Transverse colon (tissue), 4 donors: ENCODE results near the gene PHLDB2. TPM values are rescaled to one million over a fixed set of nuclear protein-coding genes. Genes with fewer than 3 reads are reported as not detected.

Experiments used
- DNase-seq: peaks from one replicate; pipeline ENCODE4 v3.0.0-alpha.2; 2019
- H3K27ac ChIP-seq, 4 donors: fragments of 200-600 bp; sonication (generic); 2 replicates each; pipeline ENCODE4 v1.5.1; 2016 to 2018; ENCODE audit warnings: inconsistent platforms in 4 of 4
- H3K27me3 ChIP-seq: fragments of 200-600 bp; sonication (generic); 2 replicates; pipeline ENCODE4 v1.5.1; 2017; ENCODE audit warnings: inconsistent platforms
- H3K36me3 ChIP-seq, 4 donors: fragments of 200-600 bp; sonication (generic); 2 replicates each; pipeline ENCODE4 v1.5.1; 2017 to 2019; ENCODE audit warnings: inconsistent platforms in 4 of 4
- H3K4me1 ChIP-seq, 4 donors: fragments of 200-600 bp; sonication (generic); 2 replicates each; pipeline ENCODE4 v1.5.1; 2017 to 2020; ENCODE audit warnings: inconsistent platforms in 4 of 4
- H3K4me3 ChIP-seq, 4 donors: fragments of 200-600 bp; sonication (generic); 1 replicate in 1 of 4; 2 replicates in 3 of 4; pipeline versions ENCODE4 v1.5.1 to v1.6.1; 2017 to 2019; ENCODE audit warnings: inconsistent platforms in 4 of 4
- H3K9me3 ChIP-seq, 2 donors: fragments of 200-600 bp; sonication (generic); 2 replicates each; pipeline ENCODE4 v1.5.1; 2017 to 2019; ENCODE audit warnings: inconsistent platforms in 2 of 2
- EP300 ChIP-seq: sonication (generic); formaldehyde crosslinking; IDR thresholded peaks from one replicate; pipeline ENCODE4 v1.6.1; 2017; ENCODE audit warnings: antibody characterized with exemption, low read depth
- POLR2A ChIP-seq: fragments of 450-650 bp; IDR thresholded peaks from one replicate; pipeline ENCODE4 v1.6.1; 2016; ENCODE audit warnings: antibody characterized with exemption, mild to moderate bottlenecking, moderate library complexity
- POLR2AphosphoS5 ChIP-seq, 3 donors: sonication (generic); formaldehyde crosslinking; IDR thresholded peaks; one replicate each; pipeline ENCODE4 v1.6.1; 2016; ENCODE audit warnings: antibody characterized with exemption in 3 of 3
- WGBS, 2 donors: methylation state at CpG; one replicate each; pipeline ENCODE4 v1.1.5; 2018; ENCODE audit warnings: low coverage in 1 of 2; 5-methylcytosine and 5-hydroxymethylcytosine counted together
- in situ Hi-C, 4 donors: fragments of 200-750 bp; cut with MboI; loops; one replicate each; pipeline versions ENCODE4 v1.15.0 to v1.15.1; 2017; ENCODE audit warnings: low sequenced_read_pairs in 3 of 4, low pct_ligation_motif_present in 1 of 4, low pct_unique_long_range_greater_than_20kb in 1 of 4
- intact Hi-C: fragments of 100-400 bp; cut with DNase I; formaldehyde crosslinking; loops from one replicate; pipeline ENCODE4 v1.15.1; 2023; ENCODE audit warnings: low total_unique reads
- total RNA-seq, 4 donors: library from RNA; depleted of rRNA; stranded (reverse); fragments of >200 nt; gene quantifications; one replicate each; pipeline ENCODE4 v1.1.0, GENCODE V29; 2016
- TF ChIP-seq, protein P1 (sequence below), 5 experiments: fragments of 200-600 bp in 3 of 5; fragments of 450-650 bp in 2 of 5; sonication (generic) in 3 of 5; IDR thresholded peaks; 1 replicate in 2 of 5; 2 replicates in 3 of 5; pipeline ENCODE4 v1.5.1; 2016 to 2017; ENCODE audit warnings: antibody characterized with exemption in 5 of 5, inconsistent platforms in 3 of 5, mild to moderate bottlenecking in 2 of 5, moderate library complexity in 1 of 5

Gene PHLDB2
- total RNA-seq, 4 donors from 2014 or later: 20.3 to 43.8 (median 24.5) TPM

GRCh38 chr3:111911446-111911845, 52.4 kb downstream of the PHLDB2 start:
- Histone ChIP-seq H3K36me3 (no peaks in the 10 kb centered on the region), H3K9me3 (no peaks in the 10 kb centered on the region), H3K4me1 (peaks cover 0 to 23% (median 0%) of the 10 kb centered on the region in 4 donors), H3K4me3 (no peak overlapping the region), H3K27ac (peak overlapping the region; percentile 11 to 51 (median 28)), H3K27me3 (no peaks in the 10 kb centered on the region)
- TF ChIP-seq, protein P1, sequence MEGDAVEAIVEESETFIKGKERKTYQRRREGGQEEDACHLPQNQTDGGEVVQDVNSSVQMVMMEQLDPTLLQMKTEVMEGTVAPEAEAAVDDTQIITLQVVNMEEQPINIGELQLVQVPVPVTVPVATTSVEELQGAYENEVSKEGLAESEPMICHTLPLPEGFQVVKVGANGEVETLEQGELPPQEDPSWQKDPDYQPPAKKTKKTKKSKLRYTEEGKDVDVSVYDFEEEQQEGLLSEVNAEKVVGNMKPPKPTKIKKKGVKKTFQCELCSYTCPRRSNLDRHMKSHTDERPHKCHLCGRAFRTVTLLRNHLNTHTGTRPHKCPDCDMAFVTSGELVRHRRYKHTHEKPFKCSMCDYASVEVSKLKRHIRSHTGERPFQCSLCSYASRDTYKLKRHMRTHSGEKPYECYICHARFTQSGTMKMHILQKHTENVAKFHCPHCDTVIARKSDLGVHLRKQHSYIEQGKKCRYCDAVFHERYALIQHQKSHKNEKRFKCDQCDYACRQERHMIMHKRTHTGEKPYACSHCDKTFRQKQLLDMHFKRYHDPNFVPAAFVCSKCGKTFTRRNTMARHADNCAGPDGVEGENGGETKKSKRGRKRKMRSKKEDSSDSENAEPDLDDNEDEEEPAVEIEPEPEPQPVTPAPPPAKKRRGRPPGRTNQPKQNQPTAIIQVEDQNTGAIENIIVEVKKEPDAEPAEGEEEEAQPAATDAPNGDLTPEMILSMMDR (IDR thresholded peaks at IDR 0.05): no peak
- TF ChIP-seq EP300 (no peak), POLR2AphosphoS5 (IDR thresholded peaks at IDR 0.05) (no peak), POLR2A (no peak)
- in situ Hi-C loops: no loop called here
- intact Hi-C loops: no loop called here
- WGBS, 2 donors: 56 to 76% methylated on average over 3 of the region's 3 CpGs
- DNase-seq: no peak

DNA sequence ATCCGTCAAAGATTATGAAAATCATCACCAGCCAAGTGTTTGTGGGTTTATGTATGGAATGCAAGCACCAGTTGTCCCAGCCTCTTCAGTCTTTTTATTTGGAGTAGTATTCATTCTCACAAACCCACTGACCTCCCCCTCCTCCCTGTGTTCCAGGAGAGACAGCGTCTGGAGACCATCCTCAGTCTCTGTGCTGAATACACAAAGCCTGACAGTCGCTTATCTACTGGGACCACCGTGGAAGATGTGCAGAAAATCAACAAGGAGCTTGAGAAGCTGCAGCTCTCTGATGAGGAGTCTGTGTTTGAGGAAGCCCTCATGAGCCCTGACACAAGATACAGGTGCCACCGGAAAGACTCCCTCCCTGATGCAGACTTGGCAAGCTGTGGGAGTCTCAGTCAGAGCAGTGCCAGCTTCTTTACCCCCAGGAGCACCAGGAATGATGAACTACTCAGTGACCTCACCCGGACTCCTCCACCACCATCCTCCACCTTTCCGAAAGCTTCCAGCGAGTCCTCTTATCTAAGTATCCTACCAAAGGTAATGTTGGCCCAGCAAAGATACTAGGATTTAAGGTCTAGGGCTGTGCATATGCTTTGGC, 54.2 kb downstream of the PHLDB2 start:
- no peaks in the 10 kb centered on the region for H3K9me3 ChIP-seq
- in situ Hi-C loops (no loop called here), intact Hi-C loops (no loop called here)
- H3K27ac ChIP-seq: no peak overlapping the region
- H3K27me3 ChIP-seq: no peaks in the 10 kb centered on the region
- H3K36me3 ChIP-seq: no peaks in the 10 kb centered on the region
- WGBS, 2 donors: 62 to 74% methylated on average over 3 to 8 of the region's 8 CpGs
- H3K4me3 ChIP-seq: no peak overlapping the region
- TF ChIP-seq EP300: no peak
- no peak for TF ChIP-seq POLR2A
- TF ChIP-seq, protein P1 (IDR thresholded peaks at IDR 0.05): no peak
- no peak for TF ChIP-seq POLR2AphosphoS5 (IDR thresholded peaks at IDR 0.05)
- peaks cover 0 to 23% (median 0%) of the 10 kb centered on the region in 4 donors for H3K4me1 ChIP-seq
- no peak for DNase-seq

GRCh38 chr3:111915905-111916304, 56.8 kb downstream of the PHLDB2 start:
- no peak for DNase-seq
- Histone ChIP-seq H3K36me3 (peaks cover 0 to 13% (median 0%) of the 10 kb centered on the region in 4 donors), H3K4me1 (peaks cover 0 to 15% (median 0%) of the 10 kb centered on the region in 4 donors), H3K27ac (no peak overlapping the region), H3K27me3 (no peaks in the 10 kb centered on the region), H3K4me3 (no peak overlapping the region), H3K9me3 (no peaks in the 10 kb centered on the region)
- TF ChIP-seq, protein P1 (IDR thresholded peaks at IDR 0.05): no peak
- no peak for TF ChIP-seq POLR2AphosphoS5 (IDR thresholded peaks at IDR 0.05)
- TF ChIP-seq EP300: no peak
- no peak for TF ChIP-seq POLR2A
- in situ Hi-C loops (no loop called here), intact Hi-C loops (no loop called here)
- 64 to 79% methylated on average over 3 of the region's 3 CpGs for WGBS, 2 donors

- Histone ChIP-seq H3K27me3 (no peaks in the 10 kb centered on the region), H3K4me3 (no peak overlapping the region), H3K9me3 (no peaks in the 10 kb centered on the region), H3K27ac (no peak overlapping the region), H3K4me1 (peaks cover 0 to 6% (median 0%) of the 10 kb centered on the region in 4 donors), H3K36me3 (peaks cover 0 to 13% (median 0%) of the 10 kb centered on the region in 4 donors)
- TF ChIP-seq POLR2AphosphoS5 (IDR thresholded peaks at IDR 0.05) (no peak), EP300 (no peak), POLR2A (no peak)
- TF ChIP-seq, protein P1 (IDR thresholded peaks at IDR 0.05): no peak
- no peak for DNase-seq
- in situ Hi-C loops: no loop called here
- intact Hi-C loops: no loop called here
- WGBS, 2 donors: 78 to 100% methylated on average over 1 of the region's 1 CpG
Measured at GRCh38 chr3:111917300-111917699, 58.2 kb downstream of the PHLDB2 start.
